ENCODE data around the gene MAP3K7CL. TPM values are rescaled to one million over a fixed set of nuclear protein-coding genes. Genes with fewer than 3 reads are reported as not detected.
"Not testable (repeated sequence)": the region's sequence is repeated elsewhere in the genome, so short reads cannot be mapped to it uniquely, and the experiment has no call there.

MAP3K7CL gene
- total RNA-seq, 4 donors from 2014 or later: 1.6 to 2.8 (median 1.9) TPM

DNA sequence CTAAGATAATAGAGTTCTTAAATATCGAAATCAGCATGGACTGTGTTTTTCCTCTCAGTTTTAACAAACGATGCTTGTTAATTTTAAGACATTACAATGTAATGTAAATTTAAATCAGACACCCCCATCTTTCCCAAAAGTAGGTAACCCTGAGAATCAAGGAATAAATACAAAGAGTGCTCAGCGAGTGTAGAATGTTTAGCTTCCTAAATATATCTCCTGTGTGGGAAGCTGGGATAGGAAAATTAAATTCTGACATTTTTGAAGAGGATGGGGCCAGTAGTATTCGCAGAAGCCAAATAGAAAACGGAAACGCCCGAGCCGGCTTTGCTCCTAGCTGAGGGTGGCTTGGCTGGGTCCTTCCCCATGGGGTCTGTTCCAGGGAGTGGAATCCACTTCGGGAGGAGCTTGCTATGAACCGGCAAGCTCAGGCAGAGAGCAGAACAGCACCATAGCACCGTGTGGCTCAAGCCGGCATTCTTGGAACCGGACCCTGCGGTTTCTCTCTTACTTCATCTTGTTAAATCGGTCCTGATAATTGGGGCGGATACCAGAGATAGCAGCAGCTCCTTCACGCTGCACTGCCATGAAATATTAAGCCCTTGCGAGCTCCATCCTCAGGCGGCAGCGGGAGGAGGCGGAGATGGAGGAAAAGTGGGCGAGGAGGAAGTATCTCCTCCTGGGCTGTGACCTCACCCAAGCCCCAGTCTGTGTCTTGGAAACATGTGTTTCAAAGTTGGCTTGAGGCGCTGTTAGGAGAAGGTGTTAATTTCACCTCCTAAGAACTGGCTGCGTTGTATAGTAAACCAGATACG is 24.9 kb downstream of the MAP3K7CL start:
- Histone ChIP-seq H3K36me3 (no peaks in the 10 kb centered on the region), H3K4me3 (peak overlapping the region; percentile 35 to 54 (median 45)), H3K27me3 (no peaks in the 10 kb centered on the region), H3K9me3 (no peaks in the 10 kb centered on the region), H3K27ac (replicated peaks in 1 of 4) (peak overlapping the region; percentile 29 to 68 (median 49)), H3K4me1 (peaks cover 0 to 16% (median 10%) of the 10 kb centered on the region in 4 donors)
- WGBS: 52% methylated on average over 24 of the region's 25 CpGs
- intact Hi-C loops (cut with DNase I): no loop called here
- TF ChIP-seq POLR2A (IDR thresholded peaks at IDR 0.05; ENCODE audit: low read depth) (no peak), POLR2AphosphoS5 (IDR thresholded peaks at IDR 0.05) (peak; percentile 13 to 25)
- TF ChIP-seq, protein P1, sequence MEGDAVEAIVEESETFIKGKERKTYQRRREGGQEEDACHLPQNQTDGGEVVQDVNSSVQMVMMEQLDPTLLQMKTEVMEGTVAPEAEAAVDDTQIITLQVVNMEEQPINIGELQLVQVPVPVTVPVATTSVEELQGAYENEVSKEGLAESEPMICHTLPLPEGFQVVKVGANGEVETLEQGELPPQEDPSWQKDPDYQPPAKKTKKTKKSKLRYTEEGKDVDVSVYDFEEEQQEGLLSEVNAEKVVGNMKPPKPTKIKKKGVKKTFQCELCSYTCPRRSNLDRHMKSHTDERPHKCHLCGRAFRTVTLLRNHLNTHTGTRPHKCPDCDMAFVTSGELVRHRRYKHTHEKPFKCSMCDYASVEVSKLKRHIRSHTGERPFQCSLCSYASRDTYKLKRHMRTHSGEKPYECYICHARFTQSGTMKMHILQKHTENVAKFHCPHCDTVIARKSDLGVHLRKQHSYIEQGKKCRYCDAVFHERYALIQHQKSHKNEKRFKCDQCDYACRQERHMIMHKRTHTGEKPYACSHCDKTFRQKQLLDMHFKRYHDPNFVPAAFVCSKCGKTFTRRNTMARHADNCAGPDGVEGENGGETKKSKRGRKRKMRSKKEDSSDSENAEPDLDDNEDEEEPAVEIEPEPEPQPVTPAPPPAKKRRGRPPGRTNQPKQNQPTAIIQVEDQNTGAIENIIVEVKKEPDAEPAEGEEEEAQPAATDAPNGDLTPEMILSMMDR (IDR thresholded peaks at IDR 0.05): peak in 1 of 3 experiments; percentile 10
- DNase-seq (ENCODE audit: extremely low spot score): no peak

DNA sequence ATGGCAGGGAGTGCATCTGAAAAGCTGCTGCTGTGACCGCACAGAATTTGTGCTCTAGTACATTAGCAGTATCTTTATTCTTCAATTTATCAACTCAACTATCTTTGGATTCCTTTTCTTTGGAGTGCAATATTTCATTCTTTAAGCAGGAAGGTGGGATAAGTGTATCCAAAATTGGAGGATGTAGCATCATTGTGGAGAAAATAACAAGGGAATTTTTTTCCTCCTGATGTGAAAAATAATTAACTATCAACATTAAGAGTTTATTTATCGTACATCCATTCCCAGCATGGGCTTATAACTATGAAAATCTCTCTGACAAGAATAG is 25.5 kb downstream of the MAP3K7CL start:
- no peaks in the 10 kb centered on the region for H3K36me3 ChIP-seq
- intact Hi-C loops (cut with DNase I): no loop called here
- H3K9me3 ChIP-seq: no peaks in the 10 kb centered on the region
- no peak for TF ChIP-seq POLR2AphosphoS5 (IDR thresholded peaks at IDR 0.05)
- TF ChIP-seq, protein P1 (IDR thresholded peaks at IDR 0.05): no peak
- no peak for TF ChIP-seq POLR2A (IDR thresholded peaks at IDR 0.05; ENCODE audit: low read depth)
- TF ChIP-seq EP300 (IDR thresholded peaks at IDR 0.05): no peak
- H3K4me1 ChIP-seq: peaks cover 0 to 16% (median 10%) of the 10 kb centered on the region in 4 donors
- no peak for DNase-seq (ENCODE audit: extremely low spot score)
- H3K4me3 ChIP-seq: peak overlapping the region; percentile 35 to 54 (median 45)
- H3K27ac ChIP-seq (replicated peaks in 1 of 4): peak overlapping the region; percentile 29 to 68 (median 49)
- no peaks in the 10 kb centered on the region for H3K27me3 ChIP-seq
- 84% methylated on average over 2 of the region's 2 CpGs for WGBS

DNA sequence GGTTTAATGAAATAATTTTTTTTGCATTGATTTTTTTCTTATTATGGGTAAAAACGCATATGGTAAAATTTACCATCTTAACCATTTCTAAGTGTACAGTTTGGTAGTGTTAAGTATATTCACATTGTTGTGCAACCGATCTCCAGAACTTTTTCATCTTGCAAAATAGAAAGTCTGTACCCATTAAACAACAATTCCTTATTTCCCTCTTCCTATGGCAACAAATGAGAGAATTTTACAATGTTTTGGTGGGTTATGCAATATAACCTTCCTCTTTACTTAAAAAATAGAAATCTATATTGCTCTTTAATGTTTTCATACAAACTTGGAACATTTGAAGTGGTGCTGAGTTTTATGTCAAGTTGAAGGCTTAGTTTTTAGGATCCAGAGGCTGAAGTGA is 26.6 kb downstream of the MAP3K7CL start:
- no peak overlapping the region for H3K27ac ChIP-seq (replicated peaks in 1 of 4)
- no peaks in the 10 kb centered on the region for H3K36me3 ChIP-seq
- peaks cover 0 to 16% (median 10%) of the 10 kb centered on the region in 4 donors for H3K4me1 ChIP-seq
- DNase-seq (ENCODE audit: extremely low spot score): no peak
- no peak overlapping the region for H3K4me3 ChIP-seq
- H3K27me3 ChIP-seq: no peaks in the 10 kb centered on the region
- H3K9me3 ChIP-seq: no peaks in the 10 kb centered on the region
- intact Hi-C loops (cut with DNase I): no loop called here
- WGBS: 85% methylated on average over 2 of the region's 2 CpGs
- TF ChIP-seq EP300 (IDR thresholded peaks at IDR 0.05): no peak
- TF ChIP-seq POLR2AphosphoS5 (IDR thresholded peaks at IDR 0.05): no peak
- TF ChIP-seq, protein P1 (IDR thresholded peaks at IDR 0.05): no peak
- no peak for TF ChIP-seq POLR2A (IDR thresholded peaks at IDR 0.05; ENCODE audit: low read depth)

DNA sequence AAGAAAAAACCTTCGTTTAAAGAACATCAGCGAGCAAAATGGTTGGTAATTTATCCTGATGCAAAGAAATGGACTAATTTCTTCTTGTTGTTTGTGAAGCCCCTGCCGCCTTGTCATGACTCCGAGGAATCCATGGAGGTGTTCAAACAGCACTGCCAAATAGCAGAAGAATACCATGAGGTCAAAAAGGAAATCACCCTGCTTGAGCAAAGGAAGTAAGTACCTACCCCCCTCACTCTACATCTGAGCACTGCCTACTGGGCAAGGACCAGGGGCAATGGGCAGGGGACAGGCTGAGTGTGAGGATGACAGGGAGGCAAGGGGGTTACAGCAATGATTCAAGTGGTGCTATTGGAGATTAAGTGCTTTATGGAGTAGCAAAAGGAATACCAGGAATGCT is 29.4 kb downstream of the MAP3K7CL start:
- 90% methylated on average over 4 of the region's 4 CpGs for WGBS
- H3K27ac ChIP-seq (replicated peaks in 1 of 4): no peak overlapping the region
- no peaks in the 10 kb centered on the region for H3K9me3 ChIP-seq
- H3K4me3 ChIP-seq: no peak overlapping the region
- intact Hi-C loops (cut with DNase I): loop anchor here (5.0 kb wide), 1 partner anchor 137 kb away; the partner anchor contains the start of gene BACH1
- TF ChIP-seq EP300 (IDR thresholded peaks at IDR 0.05) (no peak), POLR2AphosphoS5 (IDR thresholded peaks at IDR 0.05) (no peak), POLR2A (IDR thresholded peaks at IDR 0.05; ENCODE audit: low read depth) (no peak)
- TF ChIP-seq, protein P1 (IDR thresholded peaks at IDR 0.05): no peak
- peaks cover 6 to 24% (median 14%) of the 10 kb centered on the region in 4 donors for H3K4me1 ChIP-seq
- H3K36me3 ChIP-seq: no peaks in the 10 kb centered on the region
- DNase-seq (ENCODE audit: extremely low spot score): no peak
- H3K27me3 ChIP-seq: no peaks in the 10 kb centered on the region

DNA sequence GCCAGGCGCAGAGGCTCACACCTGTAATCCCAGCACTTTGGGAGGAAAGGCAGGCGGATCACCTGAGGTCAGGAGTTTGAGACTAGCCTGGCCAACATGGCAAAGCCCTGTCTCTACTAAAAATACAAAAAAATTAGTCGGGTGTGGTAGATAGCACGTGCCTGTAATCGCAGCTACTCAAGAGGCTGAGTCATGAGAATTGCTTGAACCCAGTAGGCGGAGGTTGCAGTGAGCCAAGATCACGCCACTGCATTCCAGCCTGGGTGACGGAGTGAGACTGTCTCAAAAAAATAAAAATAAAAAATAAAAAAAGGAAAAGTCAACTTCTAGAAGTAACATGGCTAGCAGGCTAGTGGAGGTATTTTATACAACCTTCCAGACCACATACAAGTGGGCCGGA is 32.4 kb downstream of the MAP3K7CL start:
- DNase-seq (ENCODE audit: extremely low spot score): not testable (repeated sequence)

More for the DNA sequence above, 32.4 kb downstream of the MAP3K7CL start:
- Histone ChIP-seq H3K4me1 (peaks cover 6 to 15% (median 10%) of the 10 kb centered on the region in 4 donors), H3K27ac (replicated peaks in 1 of 4) (peak overlapping the region in 3 of 4 donors; percentile 32 to 53 (median 53))
- H3K36me3 ChIP-seq, H3K9me3 ChIP-seq, H3K27me3 ChIP-seq, H3K4me3 ChIP-seq: not testable (repeated sequence)
- intact Hi-C loops (cut with DNase I): loop anchor here (5.0 kb wide), 1 partner anchor 134 kb away; the partner anchor contains the start of gene BACH1
- 59% methylated on average over 9 of the region's 9 CpGs for WGBS
